Right hindlimb (tissue), 1 donor: ENCODE measurements around the gene C1orf105.
"Not testable (repeated sequence)": the region's sequence is repeated elsewhere in the genome, so short reads cannot be mapped to it uniquely, and the experiment has no call there.

Experiments used
- DNase-seq: peaks from one replicate; pipeline ENCODE4 v3.0.0-alpha.2; 2018

Gene C1orf105

GRCh38 chr1:172494166-172494565 lies 73.7 kb downstream of the C1orf105 start:
- no peak for DNase-seq

GRCh38 chr1:172496127-172496526 lies 75.6 kb downstream of the C1orf105 start:
- not testable (repeated sequence) for DNase-seq

- DNase-seq = no peak
Observed at GRCh38 chr1:172496678-172497077, 76.2 kb downstream of the C1orf105 start.

DNA sequence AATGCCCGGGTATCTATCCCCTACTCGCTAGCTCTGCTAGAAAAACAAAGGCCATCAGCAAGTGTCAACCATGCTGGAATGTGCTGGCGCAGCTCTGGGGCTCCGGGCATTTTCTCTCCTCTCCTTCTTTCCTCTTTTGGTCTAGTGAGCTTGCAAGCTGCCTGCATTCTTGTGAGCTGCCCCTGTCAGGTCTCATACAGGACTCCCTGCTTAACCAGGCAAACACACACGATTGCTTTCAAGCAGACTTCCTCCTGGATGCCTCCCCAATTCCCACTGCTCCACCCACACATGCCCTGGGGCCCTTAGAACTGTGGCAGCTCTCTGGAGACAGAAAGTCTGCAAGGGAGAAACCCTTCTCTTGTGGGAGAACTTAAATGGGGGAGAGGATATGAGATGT lies 76.7 kb downstream of the C1orf105 start:
- peak; percentile 23 for DNase-seq

- DNase-seq = no peak
Observed at GRCh38 chr1:172498857-172499256, 78.4 kb downstream of the C1orf105 start.

GRCh38 chr1:172499636-172500141 lies 79.2 kb downstream of the C1orf105 start:
- DNase-seq = no peak

GRCh38 chr1:172500207-172500606 lies 79.7 kb downstream of the C1orf105 start:
- no peak for DNase-seq

GRCh38 chr1:172507741-172508140 lies 87.3 kb downstream of the C1orf105 start:
- no peak for DNase-seq

DNA sequence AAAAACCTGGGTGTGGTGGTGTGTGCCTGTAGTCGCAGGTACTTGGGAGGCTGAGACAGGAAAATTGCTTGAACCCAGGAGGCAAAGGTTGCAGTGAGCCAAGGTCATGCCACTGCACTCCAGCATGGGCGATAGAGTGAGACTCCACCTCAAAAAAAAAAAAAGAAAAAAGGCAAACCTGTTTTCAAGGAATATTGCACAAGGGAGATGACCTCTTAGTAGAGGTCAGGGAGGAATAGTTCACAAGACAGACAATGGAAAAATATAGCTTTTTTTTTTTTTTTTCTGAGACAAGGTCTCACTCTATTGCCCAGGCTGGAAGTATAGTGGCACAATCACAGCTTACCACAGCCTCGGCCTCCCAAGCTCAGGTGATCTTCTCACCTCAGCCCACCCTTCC lies 90.0 kb downstream of the C1orf105 start:
- no peak for DNase-seq

GRCh38 chr1:172512591-172512990 lies 92.1 kb downstream of the C1orf105 start:
- no peak for DNase-seq

GRCh38 chr1:172513479-172513878 lies 93.0 kb downstream of the C1orf105 start:
- no peak for DNase-seq

GRCh38 chr1:172514108-172514507 lies 93.6 kb downstream of the C1orf105 start:
- no peak for DNase-seq

DNA sequence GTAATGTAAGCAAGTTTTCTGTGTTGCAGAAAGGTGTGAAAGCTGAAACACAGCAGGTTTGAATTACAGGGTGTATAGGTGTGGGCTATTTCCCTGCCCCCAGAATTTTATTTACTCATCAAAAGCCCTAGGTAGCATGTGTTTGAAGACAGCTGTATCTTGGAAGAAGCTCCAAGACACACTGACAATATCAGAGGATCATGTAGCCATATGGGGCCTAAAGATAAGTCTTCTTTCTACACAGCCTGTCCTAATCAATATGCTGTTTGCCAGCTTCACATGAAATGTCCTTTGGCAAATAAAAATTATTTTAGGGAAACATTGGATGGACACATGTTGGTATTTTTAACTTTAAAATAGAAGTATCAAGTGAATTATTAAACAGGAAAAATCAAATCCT lies 95.0 kb downstream of the C1orf105 start:
- DNase-seq = no peak

DNA sequence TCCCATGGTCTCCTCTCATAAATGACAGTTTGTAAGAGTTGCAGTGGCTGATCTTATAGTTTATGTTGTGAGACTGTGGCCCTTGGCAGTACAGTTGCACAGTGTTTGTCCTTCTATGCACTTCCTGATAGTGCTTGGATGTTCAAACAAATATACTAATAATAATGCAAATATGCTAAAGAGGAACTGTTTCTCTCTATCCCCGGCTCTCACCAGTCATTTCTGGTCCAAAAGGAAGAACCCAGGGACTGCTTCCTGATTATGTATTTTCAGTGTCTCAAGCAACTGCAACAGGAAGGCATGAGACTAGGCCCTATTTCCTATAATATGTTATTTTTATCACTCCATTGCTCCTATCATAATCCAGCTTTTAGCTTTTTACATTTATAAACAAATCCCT lies 95.4 kb downstream of the C1orf105 start:
- no peak for DNase-seq

DNA sequence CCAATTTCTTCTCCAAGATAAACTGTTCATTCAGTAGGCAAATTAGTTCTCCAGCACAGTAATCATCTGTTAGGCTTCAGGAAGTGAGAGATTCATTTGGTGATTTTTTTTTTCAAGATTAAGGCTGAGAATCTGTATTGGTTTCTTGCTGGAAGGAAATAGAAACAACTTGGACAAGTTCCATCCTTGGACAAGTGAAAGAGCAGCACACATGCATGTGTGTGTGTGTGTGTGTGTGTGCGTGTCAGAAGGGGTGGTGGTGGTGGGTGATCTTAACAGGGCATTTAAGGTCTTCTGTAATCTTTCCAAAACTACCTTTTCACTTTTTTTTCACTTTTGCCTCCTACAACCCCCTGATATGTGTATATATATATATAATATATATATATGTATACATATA lies 96.6 kb downstream of the C1orf105 start:
- DNase-seq = no peak

- DNase-seq = no peak
Observed at GRCh38 chr1:172517545-172517944, 97.1 kb downstream of the C1orf105 start.
